H1 (cell line): ENCODE measurements around the gene DOC2A. TPM values are rescaled to one million over a fixed set of nuclear protein-coding genes. Genes with fewer than 3 reads are reported as not detected.
A peak's percentile ranks its signal among the peaks of the same experiment; 100 is the strongest.

ENCODE experiments used
- CTCF ChIA-PET: fragments of 300-600 bp; sonication (Branson Sonifier 250); formaldehyde crosslinking; loops from one replicate; lab custom pipeline; 2021; ENCODE audit not compliant: partially characterized antibody; lab: Charles Lee
- POLR2A ChIA-PET: fragments of 300-600 bp; sonication (Branson Sonifier 250); formaldehyde crosslinking; loops from one replicate; lab custom pipeline; 2021; ENCODE audit warnings: inconsistent platforms; ENCODE audit not compliant: partially characterized antibody; lab: Charles Lee
- DNase-seq, 2 experiments: peaks; one replicate each; pipeline versions ENCODE4 v3.0.0 to v3.0.0-alpha.2; 2010 to 2022; ENCODE audit warnings: low spot score in 2 of 2, low read depth in 1 of 2, mixed read lengths in 1 of 2
- FAIRE-seq: peaks from 2 replicates; lab custom pipeline; 2011; peaks lifted over from hg19 to GRCh38; lab: Jason Lieb, UNC
- H2AFZ ChIP-seq: 2 replicates; pipeline ENCODE4 v1.8.1; 2012; ENCODE audit warnings: low read length, inconsistent platforms
- H2AK5ac ChIP-seq: 2 replicates; pipeline ENCODE4 v1.6.1; 2013; ENCODE audit warnings: low read depth, low read length
- H2BK120ac ChIP-seq: replicated peaks from 2 replicates; pipeline ENCODE3; 2013; ENCODE audit warnings: low read depth, low read length, inconsistent platforms
- H2BK12ac ChIP-seq: 2 replicates; pipeline ENCODE4 v1.6.1; 2013; ENCODE audit warnings: low read depth, low read length
- H2BK15ac ChIP-seq: 2 replicates; pipeline ENCODE4 v1.6.1; 2013; ENCODE audit warnings: low read length
- H2BK20ac ChIP-seq: 2 replicates; pipeline ENCODE4 v1.6.1; 2013; ENCODE audit warnings: low read length
- H2BK5ac ChIP-seq: 2 replicates; pipeline ENCODE4 v1.6.1; 2013; ENCODE audit warnings: low read depth, low read length
- H3K14ac ChIP-seq: 2 replicates; pipeline ENCODE4 v1.6.1; 2013; ENCODE audit warnings: inconsistent platforms; ENCODE audit not compliant: insufficient read length
- H3K18ac ChIP-seq: 2 replicates; pipeline ENCODE4 v1.6.1; 2013; ENCODE audit warnings: low read length; ENCODE audit errors: extremely low read depth
- H3K23ac ChIP-seq: 2 replicates; pipeline ENCODE4 v1.6.1; 2013; ENCODE audit warnings: inconsistent platforms; ENCODE audit not compliant: insufficient read length
- H3K23me2 ChIP-seq: 2 replicates; pipeline ENCODE4 v1.6.1; 2013; ENCODE audit warnings: low read depth, low read length
- H3K27ac ChIP-seq: 2 replicates; pipeline ENCODE4 v1.6.1; 2011; ENCODE audit warnings: low read depth, low read length, inconsistent platforms
- H3K27me3 ChIP-seq, 4 experiments: replicated peaks in 1 of 4; 1 replicate in 1 of 4; 2 replicates in 3 of 4; pipeline versions ENCODE4 v1.6.1 to v1.8.1; 2011 to 2013; ENCODE audit warnings: low read length in 3 of 4, mild to moderate bottlenecking in 3 of 4, inconsistent platforms in 2 of 4, mixed read lengths in 2 of 4, moderate library complexity in 1 of 4; ENCODE audit not compliant: control insufficient read depth in 3 of 4, insufficient read depth in 3 of 4; ENCODE audit errors: extremely low read depth in 1 of 4
- H3K36me3 ChIP-seq, 4 experiments: 2 replicates each; pipeline versions ENCODE4 v1.6.1 to v1.8.1; 2011 to 2013; ENCODE audit warnings: mild to moderate bottlenecking in 4 of 4, low read length in 3 of 4, moderate library complexity in 2 of 4, control low read depth in 1 of 4, inconsistent platforms in 1 of 4; ENCODE audit not compliant: insufficient read depth in 4 of 4, control insufficient read depth in 2 of 4
- H3K4ac ChIP-seq: replicated peaks from 2 replicates; pipeline ENCODE3; 2013; ENCODE audit warnings: low read length, low read depth, mixed read lengths, inconsistent platforms; ENCODE audit not compliant: insufficient read length
- H3K4me1 ChIP-seq, 4 experiments: replicated peaks in 1 of 4; 1 replicate in 1 of 4; 2 replicates in 3 of 4; pipeline versions ENCODE4 v1.6.1 to v1.8.1; 2011 to 2013; ENCODE audit warnings: low read length in 3 of 4, inconsistent platforms in 2 of 4, mixed read lengths in 1 of 4; ENCODE audit not compliant: insufficient read depth in 4 of 4, control insufficient read depth in 3 of 4
- H3K4me2 ChIP-seq, 2 experiments: 2 replicates each; pipeline versions ENCODE4 v1.6.1 to v1.8.1; 2011 to 2013; ENCODE audit warnings: low read depth in 2 of 2, low read length in 2 of 2, control low read depth in 1 of 2, inconsistent platforms in 1 of 2, mild to moderate bottlenecking in 1 of 2; ENCODE audit not compliant: insufficient read depth in 1 of 2
- H3K4me3 ChIP-seq, 4 experiments: fragments of 200-600, 300-600 bp in 1 of 4; sonication (generic), shearing (Covaris generic), sonication (Bioruptor Twin) in 1 of 4; 2 replicates each; pipeline versions ENCODE4 v1.5.1 to v1.8.1; 2011 to 2016; ENCODE audit warnings: low read length in 4 of 4, low read depth in 3 of 4, control low read depth in 2 of 4, inconsistent platforms in 2 of 4, mild to moderate bottlenecking in 2 of 4, mixed read lengths in 1 of 4, moderate library complexity in 1 of 4; ENCODE audit not compliant: insufficient read depth in 2 of 4; ENCODE audit errors: extremely low read depth in 1 of 4
- H3K56ac ChIP-seq: replicated peaks from 2 replicates; pipeline ENCODE3; 2013; ENCODE audit warnings: low read depth, mild to moderate bottlenecking, mixed read lengths, low read length, inconsistent platforms; ENCODE audit not compliant: insufficient read length
- H3K79me1 ChIP-seq: 2 replicates; pipeline ENCODE4 v1.6.1; 2013; ENCODE audit warnings: low read depth, low read length, control low read depth
- H3K79me2 ChIP-seq, 2 experiments: 2 replicates each; pipeline versions ENCODE4 v1.6.1 to v1.8.1; 2012 to 2013; ENCODE audit warnings: low read length in 2 of 2, mild to moderate bottlenecking in 2 of 2, inconsistent platforms in 1 of 2; ENCODE audit not compliant: insufficient read depth in 2 of 2, control insufficient read depth in 1 of 2
- H3K9ac ChIP-seq, 4 experiments: replicated peaks in 1 of 4; 1 replicate in 1 of 4; 2 replicates in 3 of 4; pipeline versions ENCODE4 v1.6.1 to v1.8.1; 2011 to 2013; ENCODE audit warnings: low read depth in 3 of 4, low read length in 3 of 4, control low read depth in 2 of 4, mild to moderate bottlenecking in 2 of 4, moderate library complexity in 2 of 4, inconsistent platforms in 1 of 4; ENCODE audit errors: extremely low read depth in 1 of 4
- H3K9me3 ChIP-seq, 2 experiments: 2 replicates each; pipeline versions ENCODE4 v1.6.1 to v1.8.1; 2012 to 2013; ENCODE audit warnings: mild to moderate bottlenecking in 2 of 2, moderate library complexity in 2 of 2, control low read depth in 1 of 2, inconsistent platforms in 1 of 2, low read depth in 1 of 2, low read length in 1 of 2, mixed read lengths in 1 of 2; ENCODE audit not compliant: insufficient read depth in 2 of 2
- H4K20me1 ChIP-seq, 2 experiments: replicated peaks in 1 of 2; 2 replicates each; pipeline versions ENCODE3 to v1.8.1; 2011 to 2013; ENCODE audit warnings: inconsistent platforms in 2 of 2, low read length in 2 of 2, mild to moderate bottlenecking in 1 of 2; ENCODE audit not compliant: insufficient read depth in 2 of 2, control insufficient read depth in 1 of 2
- H4K5ac ChIP-seq: 2 replicates; pipeline ENCODE4 v1.6.1; 2013; ENCODE audit warnings: low read length, low read depth, mixed read lengths, inconsistent platforms; ENCODE audit not compliant: insufficient read length
- H4K8ac ChIP-seq: 2 replicates; pipeline ENCODE4 v1.8.0; 2013; ENCODE audit warnings: mild to moderate bottlenecking, moderate library complexity, low read length, inconsistent platforms; ENCODE audit not compliant: insufficient read depth; ENCODE audit errors: extremely low read depth
- H4K91ac ChIP-seq: replicated peaks from 2 replicates; pipeline ENCODE3; 2013; ENCODE audit warnings: low read length, mixed read lengths, inconsistent platforms; ENCODE audit not compliant: insufficient read length
- SIN3A ChIP-seq, 2 experiments: IDR thresholded peaks in 1 of 2; conservative IDR thresholded peaks in 1 of 2; 2 replicates each; pipeline ENCODE4 v1.6.1; 2011 to 2012; ENCODE audit warnings: low read length in 2 of 2, improper control_type of control experiment in 1 of 2, low read depth in 1 of 2, mild to moderate bottlenecking in 1 of 2
- WGBS, 2 experiments: shearing (Covaris generic) in 1 of 2; methylation state at CpG; one replicate each; pipeline versions ENCODE4 v1.1.6 to v1.1.7; 2013 to 2015; ENCODE audit warnings: low lambda C conversion rate in 2 of 2, mixed read lengths in 2 of 2, inconsistent platforms in 1 of 2, low coverage in 1 of 2, missing lambda C conversion rate in 1 of 2; ENCODE audit not compliant: insufficient replicate concordance in 2 of 2, insufficient coverage in 1 of 2, insufficient read length in 1 of 2; ENCODE audit errors: extremely low coverage in 1 of 2, missing lambda C conversion rate in 1 of 2; 5-methylcytosine and 5-hydroxymethylcytosine counted together
- polyA plus RNA-seq, 7 experiments: library from polyadenylated mRNA; depleted of rRNA in 3 of 7; stranded (reverse) in 5 of 7; unstranded in 2 of 7; fragments of >200 nt in 5 of 7; fragments of 200-250 nt in 2 of 7; gene quantifications; 1 replicate in 5 of 7; 2 replicates in 1 of 7; 4 replicates in 1 of 7; pipeline versions ENCODE4 v1.2.1 to v1.2.3, GENCODE V29; 2011 to 2013; ENCODE audit warnings: missing spikeins in 2 of 7, mixed read lengths in 2 of 7
- total RNA-seq: library from RNA; stranded (reverse); fragmentation: NEBNext Ultra II Directional; extraction: Animal tissue kit (Norgen Biotek cat#: 25700); gene quantifications from 2 replicates; pipeline ENCODE4 v1.2.1, GENCODE V29; 2021
- TF ChIP-seq, protein P1 (sequence below): IDR thresholded peaks from 2 replicates; pipeline ENCODE4 v1.6.1; 2011; ENCODE audit warnings: low read length, improper control_type of control experiment

The DOC2A gene
- total and polyA plus RNA-seq, 2 of the 8 experiments (the other 6 are each of a cell fraction or from before 2014, with no cell fraction given), result 13.9 to 20.7 TPM

DNA sequence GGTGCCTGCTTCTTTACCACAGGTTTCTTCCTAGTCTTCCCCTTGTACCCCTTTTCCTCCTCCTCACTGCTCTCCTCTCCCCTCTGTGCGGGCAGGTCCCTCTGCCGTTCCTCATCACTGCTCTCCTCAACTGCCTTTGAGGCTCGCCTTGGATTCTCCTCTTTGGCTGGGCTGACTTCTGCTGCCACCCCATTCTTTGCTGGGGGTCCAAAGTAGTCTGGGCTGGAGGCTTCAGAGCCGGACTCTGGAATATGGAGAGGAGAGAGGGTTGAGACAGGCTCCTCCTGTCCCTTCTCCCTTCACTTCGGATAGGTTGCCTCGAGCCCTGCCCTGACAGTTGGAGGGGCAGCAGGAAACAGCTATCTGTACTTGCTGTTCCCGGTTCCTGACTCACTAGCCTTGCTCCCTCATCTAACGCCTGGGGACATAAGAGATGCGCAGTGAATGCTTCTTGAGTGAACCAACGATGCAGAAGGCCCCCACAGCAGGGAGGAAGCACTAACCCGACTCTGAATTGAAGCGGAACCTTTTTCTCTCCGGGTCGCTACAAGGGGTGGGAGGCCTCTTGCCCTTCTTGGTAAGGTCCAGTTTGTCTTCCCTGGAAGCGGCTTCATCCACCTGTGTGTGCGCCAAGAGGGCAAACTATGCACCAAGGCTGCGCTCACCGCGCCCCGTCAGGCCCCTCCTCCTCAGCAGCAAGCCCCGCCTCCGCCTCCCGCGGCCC lies 16.1 kb downstream of the DOC2A start:
- Histone ChIP-seq H3K79me2 (peaks cover 0 to 7% of the 10 kb centered on the region in 2 experiments; a peak in 1 of 4 replicates), H3K27ac (peak overlapping the region; percentile 86), H3K27me3 (no peaks in the 10 kb centered on the region), H3K56ac (no peak overlapping the region), H4K20me1 (peaks cover 0 to 1% of the 10 kb centered on the region in 2 experiments), H3K4me2 (peak overlapping the region; percentile 78 to 92), H2BK12ac (no peak overlapping the region), H2AK5ac (peak overlapping the region; percentile 44; the same call in 1 of the 2 replicates), H3K36me3 (peaks cover 0 to 18% (median 3%) of the 10 kb centered on the region in 4 experiments; a peak in 6 of 8 replicates), H3K23ac (no peak overlapping the region), H3K9me3 (no peaks in the 10 kb centered on the region), H3K4me1 (peaks cover 0 to 8% (median 3%) of the 10 kb centered on the region in 4 experiments; a peak in 4 of 7 replicates), H2BK15ac (no peak overlapping the region), H3K79me1 (peaks cover 3% of the 10 kb centered on the region; the same call in 1 of the 2 replicates), H2BK120ac (no peak overlapping the region), H4K5ac (no peak overlapping the region), H3K18ac (peak overlapping the region; percentile 88; the same call in 1 of the 2 replicates), H3K4me3 (peak overlapping the region; percentile 75 to 91 (median 80)), H2BK20ac (no peak overlapping the region), H3K9ac (peak overlapping the region in 3 of 4 experiments; percentile 6 to 81 (median 74); a peak in 5 of 7 replicates), H2AFZ (peak overlapping the region; percentile 36; the same call in 1 of the 2 replicates), H2BK5ac (peak overlapping the region; percentile 81), H4K91ac (no peak overlapping the region), H3K14ac (no peak overlapping the region), H3K4ac (no peak overlapping the region), H4K8ac (peak overlapping the region; percentile 92; the same call in 1 of the 2 replicates), H3K23me2 (peaks cover 9% of the 10 kb centered on the region; the same call in 1 of the 2 replicates)
- FAIRE-seq (no peak), DNase-seq (peak in 1 of 2 experiments; percentile 90)
- 0 out of 4 replicates have a peak, but pooled peaks of 1 of the 2 experiments have one; percentile 4 for TF ChIP-seq SIN3A (conservative IDR thresholded peaks at IDR 0.05 in 1 of 2, IDR thresholded peaks at IDR 0.05 in 1 of 2; ENCODE audit: low read depth in 1 of 2, low read length in 2 of 2)
- TF ChIP-seq, protein P1, sequence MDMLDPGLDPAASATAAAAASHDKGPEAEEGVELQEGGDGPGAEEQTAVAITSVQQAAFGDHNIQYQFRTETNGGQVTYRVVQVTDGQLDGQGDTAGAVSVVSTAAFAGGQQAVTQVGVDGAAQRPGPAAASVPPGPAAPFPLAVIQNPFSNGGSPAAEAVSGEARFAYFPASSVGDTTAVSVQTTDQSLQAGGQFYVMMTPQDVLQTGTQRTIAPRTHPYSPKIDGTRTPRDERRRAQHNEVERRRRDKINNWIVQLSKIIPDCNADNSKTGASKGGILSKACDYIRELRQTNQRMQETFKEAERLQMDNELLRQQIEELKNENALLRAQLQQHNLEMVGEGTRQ, result no peak
- ChIA-PET CTCF (interaction anchor here (1.0 to 2.5 kb wide), 3 partner anchors 9 to 37 kb away, joined by 3 to 9 read pairs (median 9); partner anchors contain the start of genes C16orf92 and TLCD3B), POLR2A (interaction anchor here (0.8 to 5.5 kb wide), 20 partner anchors 11 to 285 kb away, joined by 3 to 34 read pairs (median 5); partner anchors contain the start of genes ALDOA, ASPHD1, C16orf92 and CDIPT)
- 29% methylated on average over 22 of the region's 24 CpGs; no CpG with 5 or more reads in 1 of the 2 experiments for WGBS, 2 experiments
